B cell (primary cell): ENCODE results near the gene PXK.

Experiments
- CTCF ChIP-seq: fragments of 200-600 bp; IDR thresholded peaks from one replicate; pipeline ENCODE4 v1.8.0; 2022; ENCODE audit warnings: antibody characterized with exemption, mild to moderate bottlenecking
- EZH2 ChIP-seq: IDR thresholded peaks from 2 replicates; pipeline ENCODE4 v1.6.1; 2012; ENCODE audit warnings: borderline replicate concordance, low read depth, mild to moderate bottlenecking, moderate library complexity, low read length; ENCODE audit not compliant: insufficient read depth, poor library complexity, severe bottlenecking

- TF ChIP-seq CTCF (no peak), EZH2 (no peak)
Measured at GRCh38 chr3:58384381-58385090, 51.8 kb downstream of the PXK start.
